ENCODE measurements around the gene FREM2. TPM values are rescaled to one million over a fixed set of nuclear protein-coding genes. Genes with fewer than 3 reads are reported as not detected.

Gene FREM2
- polyA plus RNA-seq, 1 experiment, result not detected

GRCh38 chr13:38693641-38694040 lies 6.8 kb downstream of the FREM2 start:
- no peak for TF ChIP-seq CTCF (IDR thresholded peaks at IDR 0.05; ENCODE audit: insufficient read depth, low read depth, low read length)
- no peaks in the 10 kb centered on the region for H3K36me3 ChIP-seq (ENCODE audit: control insufficient read depth, insufficient read depth, low read length)
- H3K4me3 ChIP-seq (ENCODE audit: low read depth, low read length), result no peak overlapping the region
- ChIA-PET CTCF (interaction anchor here (0.6 kb wide), 1 partner anchor 37 kb away, joined by 3 read pairs; no protein-coding TSS in a partner anchor), POLR2A (no interaction called here)
- no peak for DNase-seq (ENCODE audit: low read depth)
- H3K27me3 ChIP-seq (ENCODE audit: control insufficient read depth, insufficient read depth, low read length), result no peaks in the 10 kb centered on the region; the same call in 1 of the 2 replicates

DNA sequence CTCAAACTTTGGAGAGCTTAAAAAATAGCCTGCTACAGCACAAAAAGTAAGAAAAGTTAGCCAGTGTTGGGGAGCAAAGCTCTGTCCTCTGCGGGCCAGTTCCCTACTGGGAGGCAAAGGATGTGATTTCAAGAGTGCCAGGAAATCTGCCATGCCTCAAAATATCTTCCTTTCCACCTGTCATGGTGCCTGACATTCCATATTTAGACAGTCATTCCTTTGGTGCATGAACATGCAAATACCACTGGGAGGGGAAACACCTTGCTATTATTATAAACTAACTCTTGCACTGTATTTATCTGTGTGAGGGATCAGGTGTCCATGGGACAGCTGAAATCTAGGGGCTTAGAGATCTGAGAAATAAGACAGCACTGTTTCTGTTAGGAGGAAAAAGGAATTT lies 10.3 kb downstream of the FREM2 start:
- ChIA-PET POLR2A (no interaction called here), CTCF (interaction anchor here (0.6 kb wide), 1 partner anchor 753 kb away, joined by 3 read pairs; no protein-coding TSS in a partner anchor)
- Histone ChIP-seq H3K4me3 (ENCODE audit: low read depth, low read length) (no peak overlapping the region), H3K36me3 (ENCODE audit: control insufficient read depth, insufficient read depth, low read length) (no peaks in the 10 kb centered on the region), H3K27me3 (ENCODE audit: control insufficient read depth, insufficient read depth, low read length) (no peaks in the 10 kb centered on the region)
- no peak for TF ChIP-seq CTCF (IDR thresholded peaks at IDR 0.05; ENCODE audit: insufficient read depth, low read depth, low read length)
- DNase-seq (ENCODE audit: low read depth), result no peak

- Histone ChIP-seq H3K27me3 (ENCODE audit: control insufficient read depth, insufficient read depth, low read length) (no peaks in the 10 kb centered on the region), H3K4me3 (ENCODE audit: low read depth, low read length) (no peak overlapping the region), H3K36me3 (ENCODE audit: control insufficient read depth, insufficient read depth, low read length) (no peaks in the 10 kb centered on the region)
- DNase-seq (ENCODE audit: low read depth), result no peak
- no peak for TF ChIP-seq CTCF (IDR thresholded peaks at IDR 0.05; ENCODE audit: insufficient read depth, low read depth, low read length)
- ChIA-PET CTCF (interaction anchor here (0.6 kb wide), 2 partner anchors 15 to 753 kb away, joined by 3 read pairs; no protein-coding TSS in a partner anchor), POLR2A (no interaction called here)
These were observed 10.9 kb downstream of the FREM2 start for GRCh38 chr13:38697628-38698333.

DNA sequence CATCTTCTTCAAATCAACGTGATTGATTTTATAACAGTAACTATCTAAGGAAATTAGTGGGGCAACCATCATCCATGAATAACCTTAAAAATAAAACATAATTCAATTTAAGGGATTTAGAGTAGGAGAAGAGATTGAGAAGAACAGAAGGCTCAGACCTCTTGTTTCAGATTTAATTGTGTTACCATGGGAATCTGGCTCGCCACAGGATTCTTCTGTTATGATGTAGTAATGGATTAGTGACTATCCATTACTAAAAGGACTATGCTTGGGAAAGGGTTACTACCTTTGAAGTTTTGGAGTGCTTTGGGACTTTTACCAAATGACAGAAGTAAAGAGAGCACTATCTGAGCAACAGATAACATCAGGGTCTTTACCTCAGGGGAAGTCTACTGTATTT lies 13.2 kb downstream of the FREM2 start:
- CTCF ChIA-PET, result no interaction called here
- TF ChIP-seq CTCF (IDR thresholded peaks at IDR 0.05; ENCODE audit: insufficient read depth, low read depth, low read length), result no peak
- no peaks in the 10 kb centered on the region for H3K27me3 ChIP-seq (ENCODE audit: control insufficient read depth, insufficient read depth, low read length)
- H3K36me3 ChIP-seq (ENCODE audit: control insufficient read depth, insufficient read depth, low read length), result no peaks in the 10 kb centered on the region
- H3K4me3 ChIP-seq (ENCODE audit: low read depth, low read length), result no peak overlapping the region
- DNase-seq (ENCODE audit: low read depth), result no peak
- POLR2A ChIA-PET, result no interaction called here

GRCh38 chr13:38702669-38703068 lies 15.8 kb downstream of the FREM2 start:
- POLR2A ChIA-PET, result no interaction called here
- H3K4me3 ChIP-seq (ENCODE audit: low read depth, low read length), result no peak overlapping the region
- DNase-seq (ENCODE audit: low read depth), result no peak
- CTCF ChIA-PET, result no interaction called here
- no peaks in the 10 kb centered on the region for H3K36me3 ChIP-seq (ENCODE audit: control insufficient read depth, insufficient read depth, low read length)
- no peak for TF ChIP-seq CTCF (IDR thresholded peaks at IDR 0.05; ENCODE audit: insufficient read depth, low read depth, low read length)
- no peaks in the 10 kb centered on the region for H3K27me3 ChIP-seq (ENCODE audit: control insufficient read depth, insufficient read depth, low read length)

Data from BJ (cell line).